PC-3 (cell line): ENCODE measurements around the gene ABCC11. TPM values are rescaled to one million over a fixed set of nuclear protein-coding genes. Genes with fewer than 3 reads are reported as not detected.

Source experiments
- ATAC-seq: fragments of 200-7000 bp; cut with Tn5 transposase; 2 replicates; pipeline ENCODE4 v1.9.1; 2020; ENCODE audit warnings: mild to moderate bottlenecking, moderate library complexity
- BruUV-seq: library from RNA; stranded (reverse); fragments of 400-500 nt; replicated peaks from 2 replicates; lab custom pipeline; 2021; lab: Mats Ljungman, UMichigan
- CTCF ChIA-PET: fragments of 300-600 bp; sonication (Branson Sonifier 250); formaldehyde crosslinking; loops from one replicate; lab custom pipeline; 2022; ENCODE audit warnings: antibody characterized with exemption; lab: Charles Lee
- POLR2A ChIA-PET: fragments of 300-600 bp; sonication (Branson Sonifier 250); formaldehyde crosslinking; loops from one replicate; lab custom pipeline; 2022; ENCODE audit warnings: antibody characterized with exemption; ENCODE audit not compliant: unreplicated experiment; lab: Charles Lee
- DNase-seq: peaks from one replicate; pipeline ENCODE4 v3.0.0-alpha.2; 2015
- H2AFZ ChIP-seq: fragments of 300-600 bp; sonication (generic); 2 replicates; pipeline ENCODE4 v1.6.0; 2016; ENCODE audit warnings: antibody characterized with exemption, low read length
- H3F3A ChIP-seq: fragments of 300-600 bp; sonication (generic); one replicate; pipeline ENCODE4 v1.6.0; 2017; ENCODE audit warnings: antibody characterized with exemption, low read length, control low read depth, mild to moderate bottlenecking; ENCODE audit not compliant: unreplicated experiment
- H3K27ac ChIP-seq: fragments of 300-600 bp; sonication (generic); 2 replicates; pipeline ENCODE4 v1.5.1; 2016; ENCODE audit warnings: mild to moderate bottlenecking, low read length
- H3K27me3 ChIP-seq: fragments of 300-600 bp; sonication (generic); 2 replicates; pipeline ENCODE4 v1.6.1; 2016; ENCODE audit warnings: low read length, mixed read lengths
- H3K36me3 ChIP-seq: fragments of 300-600 bp; sonication (generic); 2 replicates; pipeline ENCODE4 v1.6.1; 2016; ENCODE audit warnings: low read depth, mixed run types, low read length, mixed read lengths
- H3K4me1 ChIP-seq: fragments of 300-600 bp; sonication (generic); 2 replicates; pipeline ENCODE4 v1.5.1; 2016; ENCODE audit warnings: low read length; ENCODE audit not compliant: insufficient read depth
- H3K4me2 ChIP-seq: fragments of 300-600 bp; sonication (generic); 2 replicates; pipeline ENCODE4 v1.6.0; 2016; ENCODE audit warnings: low read length
- H3K4me3 ChIP-seq: fragments of 300-600 bp; sonication (generic); 2 replicates; pipeline ENCODE4 v1.5.1; 2016; ENCODE audit warnings: mild to moderate bottlenecking, low read length, mixed read lengths
- H3K79me2 ChIP-seq: fragments of 300-600 bp; sonication (generic); 2 replicates; pipeline ENCODE4 v1.6.1; 2017; ENCODE audit warnings: low read length, mixed read lengths
- H3K9ac ChIP-seq: fragments of 300-600 bp; sonication (generic); 2 replicates; pipeline ENCODE4 v1.6.0; 2016; ENCODE audit warnings: mild to moderate bottlenecking, low read length
- H3K9me2 ChIP-seq: fragments of 300-600 bp; sonication (generic); replicated peaks from 2 replicates; pipeline ENCODE4 v1.6.1; 2016; ENCODE audit warnings: mixed run types, low read length, mixed read lengths
- H3K9me3 ChIP-seq: fragments of 300-600 bp; sonication (generic); 2 replicates; pipeline ENCODE4 v1.6.1; 2016; ENCODE audit warnings: low read length, mixed read lengths
- H4K20me1 ChIP-seq: fragments of 300-600 bp; sonication (generic); 2 replicates; pipeline ENCODE4 v1.6.1; 2016; ENCODE audit warnings: low read length, mixed read lengths
- CTCF ChIP-seq: fragments of 300-600 bp; sonication (generic); conservative IDR thresholded peaks from 2 replicates; pipeline ENCODE4 v1.5.1; 2017; ENCODE audit warnings: antibody characterized with exemption, low read depth, mild to moderate bottlenecking, low read length
- EZH2 ChIP-seq: fragments of 300-600 bp; sonication (generic); IDR thresholded peaks from one replicate; pipeline ENCODE4 v1.6.1; 2017; ENCODE audit warnings: antibody characterized with exemption, mild to moderate bottlenecking, low read length; ENCODE audit not compliant: unreplicated experiment
- EZH2phosphoT487 ChIP-seq: fragments of 300-600 bp; sonication (generic); IDR thresholded peaks from 2 replicates; pipeline ENCODE4 v1.6.1; 2018; ENCODE audit warnings: mild to moderate bottlenecking, antibody characterized with exemption, low read length, borderline replicate concordance
- intact Hi-C: fragments of 100-400 bp; cut with micrococcal nuclease; formaldehyde crosslinking; loops from 2 replicates; pipeline ENCODE4 v1.9.0; 2023
- total RNA-seq: library from RNA; depleted of rRNA; stranded (reverse); fragments of >200 nt; gene quantifications from 2 replicates; pipeline ENCODE4 v1.2.3, GENCODE V29; 2014

ABCC11 gene
- total RNA-seq, 1 experiment from 2014 or later, result 0.26 TPM

- ChIA-PET POLR2A (no interaction called here), CTCF (no interaction called here)
- no peak overlapping the region for H3K4me3 ChIP-seq
- peak overlapping the region; percentile 97 for H3K27ac ChIP-seq
- no peak overlapping the region for H2AFZ ChIP-seq
- TF ChIP-seq EZH2, result no peak
- TF ChIP-seq CTCF, result no peak
- no peak for TF ChIP-seq EZH2phosphoT487
- DNase-seq (no peak), ATAC-seq (no peak)
- no peaks in the 10 kb centered on the region for H3K9me2 ChIP-seq
- H3K79me2 ChIP-seq, result no peaks in the 10 kb centered on the region
- BruUV-seq, result no TSS peak
- H3F3A ChIP-seq, result peaks cover 11% of the 10 kb centered on the region
- peaks cover 45% of the 10 kb centered on the region for H3K4me1 ChIP-seq
- intact Hi-C loops, result no loop called here
- H3K27me3 ChIP-seq, result no peaks in the 10 kb centered on the region
- H4K20me1 ChIP-seq, result no peaks in the 10 kb centered on the region
- H3K9ac ChIP-seq, result peak overlapping the region; percentile 76; the same call in 1 of the 2 replicates
- no peaks in the 10 kb centered on the region for H3K36me3 ChIP-seq
- no peak overlapping the region for H3K4me2 ChIP-seq
- H3K9me3 ChIP-seq, result no peaks in the 10 kb centered on the region
These were observed 116.0 kb downstream of the ABCC11 start for GRCh38 chr16:48131201-48131935.

GRCh38 chr16:48129926-48130325 lies 117.4 kb downstream of the ABCC11 start:
- Histone ChIP-seq H3K4me2 (peak overlapping the region; percentile 52), H2AFZ (no peak overlapping the region), H3F3A (peaks cover 11% of the 10 kb centered on the region), H3K36me3 (no peaks in the 10 kb centered on the region), H3K9me3 (no peaks in the 10 kb centered on the region), H4K20me1 (no peaks in the 10 kb centered on the region), H3K4me3 (no peak overlapping the region), H3K79me2 (no peaks in the 10 kb centered on the region), H3K9ac (peak overlapping the region; percentile 76), H3K27me3 (no peaks in the 10 kb centered on the region), H3K9me2 (no peaks in the 10 kb centered on the region), H3K27ac (peak overlapping the region; percentile 97), H3K4me1 (peaks cover 52% of the 10 kb centered on the region)
- intact Hi-C loops, result loop anchor here (10.0 kb wide), 1 partner anchor 985 kb away; the partner anchor contains the start of gene NETO2
- ChIA-PET POLR2A (interaction anchor here (0.6 kb wide), 1 partner anchor 237 kb away, joined by 5 read pairs; no protein-coding TSS in a partner anchor), CTCF (no interaction called here)
- no TSS peak for BruUV-seq
- TF ChIP-seq EZH2, result no peak
- TF ChIP-seq EZH2phosphoT487, result no peak
- no peak for TF ChIP-seq CTCF
- peak; percentile 77 for DNase-seq
- peak; percentile 42 for ATAC-seq

- ATAC-seq, result no peak
- Histone ChIP-seq H3K27me3 (no peaks in the 10 kb centered on the region), H3K27ac (peak overlapping the region; percentile 97), H4K20me1 (no peaks in the 10 kb centered on the region), H3K79me2 (no peaks in the 10 kb centered on the region), H3K36me3 (no peaks in the 10 kb centered on the region), H3K4me3 (no peak overlapping the region), H3K9me2 (no peaks in the 10 kb centered on the region), H2AFZ (no peak overlapping the region), H3K9me3 (no peaks in the 10 kb centered on the region), H3K4me2 (no peak overlapping the region), H3K4me1 (peaks cover 63% of the 10 kb centered on the region), H3K9ac (peak overlapping the region; percentile 73; the same call in 1 of the 2 replicates), H3F3A (peaks cover 11% of the 10 kb centered on the region)
- intact Hi-C loops, result loop anchor here (10.0 kb wide), 1 partner anchor 984 kb away; the partner anchor contains the start of gene NETO2
- no peak for DNase-seq
- no TSS peak for BruUV-seq
- ChIA-PET CTCF (no interaction called here), POLR2A (no interaction called here)
- TF ChIP-seq EZH2phosphoT487 (no peak), EZH2 (no peak), CTCF (no peak)
These were observed 118.6 kb downstream of the ABCC11 start for GRCh38 chr16:48128769-48129168.
